ENCODE data around the gene NFIC.

DNA sequence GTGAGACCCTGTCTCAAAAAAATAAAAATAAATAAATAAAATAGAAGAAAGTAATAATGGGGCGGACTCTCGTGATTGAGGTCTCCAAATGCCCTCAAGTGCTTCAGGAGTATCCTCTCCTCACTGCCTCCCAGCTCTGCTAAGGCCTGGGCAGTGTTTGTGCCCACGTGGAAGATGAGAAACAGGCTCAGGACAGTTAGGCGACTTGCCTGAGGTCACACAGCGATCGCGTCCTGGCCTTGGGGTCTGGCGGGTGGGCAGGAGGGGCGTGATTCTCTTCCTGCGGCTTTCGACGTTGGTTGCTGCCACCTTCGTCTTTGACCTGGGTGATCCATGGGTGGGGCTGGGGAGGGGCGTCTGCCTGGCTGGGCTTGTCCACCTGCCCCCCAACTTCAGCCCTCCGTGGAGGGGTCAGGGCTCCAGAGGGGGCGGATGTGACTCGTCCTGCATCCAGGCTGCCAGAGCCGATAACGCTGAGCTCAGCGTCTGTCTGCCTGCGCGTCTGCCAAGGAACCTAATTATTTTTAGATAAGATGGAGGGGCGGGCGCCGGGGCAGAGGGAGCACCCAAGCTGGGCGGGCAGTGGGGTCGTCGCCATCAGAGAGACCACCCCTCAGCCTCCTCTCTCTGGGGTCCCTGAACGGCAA lies 56.9 kb downstream of the NFIC start:
- TF ChIP-seq, protein P1, sequence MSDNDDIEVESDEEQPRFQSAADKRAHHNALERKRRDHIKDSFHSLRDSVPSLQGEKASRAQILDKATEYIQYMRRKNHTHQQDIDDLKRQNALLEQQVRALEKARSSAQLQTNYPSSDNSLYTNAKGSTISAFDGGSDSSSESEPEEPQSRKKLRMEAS (IDR thresholded peaks at IDR 0.05; ENCODE audit: low read depth, low read length), result no peak
- TF ChIP-seq CTCF (IDR thresholded peaks at IDR 0.05; ENCODE audit: low read depth, low read length), result no peak
